ENCODE data around the gene TBC1D17. TPM values are rescaled to one million over a fixed set of nuclear protein-coding genes. Genes with fewer than 3 reads are reported as not detected.
A peak's percentile ranks its signal among the peaks of the same experiment; 100 is the strongest.

The TBC1D17 gene
- total RNA-seq, 6 experiments from 2014 or later: 12.6 to 38.1 (median 27.8) TPM

- DNase-seq (no peak), ATAC-seq (no peak)
- Histone ChIP-seq H3K4me1 (peaks cover 0 to 24% (median 12%) of the 10 kb centered on the region in 4 donors), H3K27me3 (no peaks in the 10 kb centered on the region), H3K27ac (no peak overlapping the region), H3K36me3 (no peaks in the 10 kb centered on the region), H3K4me3 (no peak overlapping the region), H3K9me3 (no peaks in the 10 kb centered on the region)
- WGBS (ENCODE audit: insufficient coverage, low coverage, low lambda C conversion rate, missing lambda C conversion rate): no CpG with 5 or more reads among the region's 29 CpGs
- no peak for TF ChIP-seq POLR2A (IDR thresholded peaks at IDR 0.05)
- no peak for TF ChIP-seq CTCF (IDR thresholded peaks at IDR 0.05)
- intact Hi-C loops (cut with DNase I): no loop called here
These were observed 4.4 kb upstream of the TBC1D17 start for GRCh38 chr19:49873129-49873521.

- H3K9me3 ChIP-seq: no peaks in the 10 kb centered on the region
- intact Hi-C loops (cut with DNase I): no loop called here
- no peaks in the 10 kb centered on the region for H3K27me3 ChIP-seq
- H3K27ac ChIP-seq: no peak overlapping the region
- H3K4me1 ChIP-seq: peaks cover 0 to 27% (median 13%) of the 10 kb centered on the region in 4 donors
- TF ChIP-seq CTCF (IDR thresholded peaks at IDR 0.05) (no peak), POLR2A (IDR thresholded peaks at IDR 0.05) (no peak)
- WGBS (ENCODE audit: insufficient coverage, low coverage, low lambda C conversion rate, missing lambda C conversion rate): 84% methylated on average over 5 of the region's 10 CpGs
- DNase-seq (no peak), ATAC-seq (no peak)
- no peak overlapping the region for H3K4me3 ChIP-seq
- no peaks in the 10 kb centered on the region for H3K36me3 ChIP-seq
These were observed 3.7 kb upstream of the TBC1D17 start for GRCh38 chr19:49873834-49874233.

- H3K4me3 ChIP-seq: no peak overlapping the region
- H3K27me3 ChIP-seq: no peaks in the 10 kb centered on the region
- no peaks in the 10 kb centered on the region for H3K9me3 ChIP-seq
- no peak for DNase-seq
- intact Hi-C loops (cut with DNase I): no loop called here
- ATAC-seq: no peak
- no peak overlapping the region for H3K27ac ChIP-seq
- peaks cover 0 to 7% (median 0%) of the 10 kb centered on the region in 4 donors for H3K36me3 ChIP-seq
- WGBS (ENCODE audit: insufficient coverage, low coverage, low lambda C conversion rate, missing lambda C conversion rate): 73% methylated on average over 3 of the region's 11 CpGs
- peaks cover 0 to 25% (median 12%) of the 10 kb centered on the region in 4 donors for H3K4me1 ChIP-seq
- no peak for TF ChIP-seq CTCF (IDR thresholded peaks at IDR 0.05)
- no peak for TF ChIP-seq POLR2A (IDR thresholded peaks at IDR 0.05)
These were observed 2.9 kb upstream of the TBC1D17 start for GRCh38 chr19:49874503-49875157.

- intact Hi-C loops (cut with DNase I): no loop called here
- DNase-seq: no peak
- peaks cover 0 to 22% (median 11%) of the 10 kb centered on the region in 4 donors for H3K4me1 ChIP-seq
- H3K27ac ChIP-seq: peak overlapping the region; percentile 97 to 99 (median 98)
- H3K36me3 ChIP-seq: peaks cover 0 to 10% (median under 1%) of the 10 kb centered on the region in 4 donors
- no peak for ATAC-seq
- TF ChIP-seq POLR2A (IDR thresholded peaks at IDR 0.05): no peak
- no peak for TF ChIP-seq CTCF (IDR thresholded peaks at IDR 0.05)
- no CpG with 5 or more reads among the region's 4 CpGs for WGBS (ENCODE audit: insufficient coverage, low coverage, low lambda C conversion rate, missing lambda C conversion rate)
- no peaks in the 10 kb centered on the region for H3K9me3 ChIP-seq
- peak overlapping the region; percentile 77 to 88 (median 88) for H3K4me3 ChIP-seq
- no peaks in the 10 kb centered on the region for H3K27me3 ChIP-seq
These were observed 2.3 kb upstream of the TBC1D17 start for GRCh38 chr19:49875177-49875576.
